Measurements from ENCODE around the gene CDK12.

Gene CDK12

GRCh38 chr17:39549747-39550573 is 88.7 kb downstream of the CDK12 start:
- no peak for DNase-seq (ENCODE audit: low spot score)

DNA sequence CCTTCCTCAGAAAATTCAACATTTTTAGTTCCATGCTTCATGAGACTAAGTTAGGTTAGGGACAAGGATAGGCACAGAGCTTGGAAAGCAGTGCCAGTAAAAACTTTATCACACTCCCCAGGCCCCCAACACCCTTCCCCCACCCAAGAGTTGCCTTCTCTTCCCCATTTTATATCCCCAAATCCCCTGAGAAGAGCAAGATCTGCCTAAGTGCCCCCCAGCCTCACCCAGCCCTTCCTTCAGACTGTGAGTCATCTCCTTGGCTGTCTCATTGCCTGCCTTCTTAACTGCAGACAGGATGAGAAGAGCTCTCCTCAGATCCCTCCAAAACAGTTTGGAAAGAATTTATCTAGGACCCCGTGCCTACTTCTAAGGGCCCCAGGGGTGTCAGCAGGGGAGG is 90.6 kb downstream of the CDK12 start:
- no peak for DNase-seq (ENCODE audit: low spot score)

DNA sequence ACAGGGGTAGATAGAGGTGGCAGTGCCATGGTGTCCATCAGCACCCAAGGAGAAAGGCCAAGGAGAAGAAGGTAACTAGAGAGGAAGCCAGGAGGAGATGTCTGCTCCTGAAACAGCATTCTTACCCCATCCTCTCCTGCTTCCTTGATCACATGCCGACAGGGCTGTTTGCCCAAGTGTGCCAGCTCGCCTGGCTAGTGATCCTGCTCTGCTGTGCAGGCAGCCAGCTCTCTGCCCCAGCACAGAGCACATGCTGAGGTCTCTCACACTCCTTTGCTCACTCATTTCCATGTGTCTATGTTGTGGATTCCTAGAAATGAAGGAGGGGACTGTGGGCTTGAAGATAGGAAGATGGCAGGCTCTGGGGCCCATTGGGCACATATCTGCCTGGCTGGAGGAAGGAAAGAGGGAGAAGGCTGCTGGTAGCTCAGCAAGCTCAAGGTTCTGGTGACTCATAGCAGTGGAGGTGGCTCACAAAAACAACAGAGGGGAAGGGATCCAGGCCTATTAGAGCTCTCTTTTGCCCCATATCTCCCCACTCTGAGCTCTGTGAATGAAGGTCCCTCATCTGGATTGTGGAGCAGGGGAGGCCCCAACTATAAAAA is 92.2 kb downstream of the CDK12 start:
- DNase-seq (ENCODE audit: low spot score), result no peak

GRCh38 chr17:39555368-39555767 is 94.1 kb downstream of the CDK12 start:
- no peak for DNase-seq (ENCODE audit: low spot score)

DNA sequence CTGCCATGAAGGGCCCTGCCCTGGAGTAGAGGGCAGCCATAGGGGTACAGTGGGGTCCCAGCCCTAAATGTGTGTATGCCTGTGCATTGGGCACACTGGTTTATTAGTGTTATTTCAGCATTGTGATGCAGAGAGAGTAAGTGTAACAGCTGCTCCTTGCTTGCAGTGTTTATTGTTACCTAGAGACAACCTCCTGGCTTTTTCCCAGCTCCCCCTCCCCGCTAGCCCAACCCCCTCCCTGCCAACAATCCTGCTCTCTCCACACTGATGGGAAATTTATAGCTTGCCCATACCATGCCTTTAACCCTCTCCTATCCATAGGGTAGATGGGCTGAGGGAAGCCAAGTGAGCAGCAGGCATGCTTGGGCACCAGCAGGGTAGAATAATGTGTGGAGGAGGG is 95.1 kb downstream of the CDK12 start:
- no peak for DNase-seq (ENCODE audit: low spot score)

GRCh38 chr17:39562395-39562794 is 101.1 kb downstream of the CDK12 start:
- DNase-seq (ENCODE audit: low spot score), result no peak

- DNase-seq (ENCODE audit: low spot score), result no peak
Measured at GRCh38 chr17:39562976-39563375, 101.7 kb downstream of the CDK12 start.

DNA sequence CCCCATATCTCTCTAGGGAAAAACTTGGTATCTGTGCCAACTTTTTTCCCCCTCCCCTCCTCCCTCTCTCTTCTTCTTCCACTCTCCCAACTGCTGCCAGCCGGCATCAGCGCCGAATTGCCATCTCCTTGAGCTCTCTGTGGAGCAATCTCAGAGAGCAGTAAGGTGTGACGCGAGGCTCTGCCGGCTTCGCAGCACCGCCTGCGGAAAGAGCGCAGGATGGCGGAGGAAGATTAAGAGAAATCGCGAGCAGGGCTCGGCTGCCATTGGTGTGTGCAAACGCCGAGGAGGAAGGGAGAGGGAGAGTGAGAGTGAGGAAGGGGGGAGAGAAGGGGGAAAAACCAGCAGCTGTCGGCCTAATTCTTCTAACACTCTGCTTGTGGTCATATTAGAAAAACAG is 102.2 kb downstream of the CDK12 start:
- DNase-seq (ENCODE audit: low spot score), result no peak

DNA sequence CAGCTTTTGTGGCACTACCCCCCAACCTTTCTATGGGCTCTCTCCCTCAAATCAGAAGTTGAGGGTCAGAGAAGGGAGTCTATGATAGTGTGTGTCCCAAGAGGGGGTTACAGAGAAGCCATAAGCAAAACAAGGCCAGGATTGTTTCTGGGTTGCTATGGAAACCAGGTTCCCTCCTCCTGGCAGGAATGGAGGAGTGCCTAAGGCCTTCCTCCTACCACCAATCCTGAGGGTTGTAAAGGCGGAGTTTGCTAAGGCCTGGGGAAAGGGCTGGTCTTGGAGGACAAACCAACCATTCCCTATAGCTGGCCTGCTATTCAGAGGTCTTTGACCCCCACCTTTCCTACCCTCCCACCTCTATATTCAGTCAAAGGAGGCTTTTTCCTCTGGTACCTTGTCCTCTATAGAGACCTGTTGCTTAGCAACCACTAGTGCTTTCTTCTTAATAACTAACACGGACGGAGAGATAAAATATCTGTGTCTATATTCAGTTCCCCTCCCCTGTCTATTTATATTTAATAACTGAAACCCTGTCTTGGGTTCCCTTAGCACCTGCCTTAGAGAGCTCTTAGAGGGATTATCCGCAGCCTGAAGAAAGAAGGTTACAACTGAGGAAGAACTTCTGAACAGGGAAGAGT is 103.0 kb downstream of the CDK12 start:
- DNase-seq (ENCODE audit: low spot score), result peak; percentile 33

DNA sequence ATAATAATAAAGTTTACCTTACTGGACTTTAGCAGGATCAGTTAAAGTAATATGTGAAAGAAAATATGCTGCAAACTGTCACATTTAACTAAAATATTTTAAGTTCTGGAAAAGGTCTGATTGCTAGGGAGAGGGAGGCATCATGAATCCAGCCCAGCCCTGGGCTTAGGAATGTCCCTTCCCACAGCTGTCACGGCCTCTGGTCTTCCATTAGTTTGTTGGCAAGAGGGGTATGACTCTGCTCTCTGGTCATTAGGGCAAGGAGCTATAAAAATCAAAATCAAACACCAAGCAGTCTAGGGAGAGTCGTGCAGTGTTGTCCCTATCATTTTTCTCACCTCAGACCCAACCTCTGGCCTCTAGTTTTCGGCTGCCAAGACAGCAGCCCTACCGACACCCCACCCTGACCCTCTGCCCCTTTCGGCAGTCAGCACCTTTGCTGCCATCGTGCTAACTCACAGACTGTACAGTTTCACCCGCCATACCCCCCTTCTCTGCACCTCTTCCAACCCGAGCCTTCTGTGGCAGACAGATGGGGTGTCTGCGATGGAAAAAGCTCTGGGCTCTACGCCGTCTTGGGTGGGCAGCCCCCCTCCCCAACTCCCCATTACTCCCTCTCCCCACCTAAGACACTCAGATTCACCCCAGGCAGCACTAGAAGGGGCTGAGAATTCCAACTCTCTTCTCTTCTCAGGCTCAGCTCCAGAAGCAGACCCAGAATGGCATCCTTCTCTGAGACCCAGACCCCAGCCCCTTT is 105.0 kb downstream of the CDK12 start:
- DNase-seq (ENCODE audit: low spot score), result no peak

DNA sequence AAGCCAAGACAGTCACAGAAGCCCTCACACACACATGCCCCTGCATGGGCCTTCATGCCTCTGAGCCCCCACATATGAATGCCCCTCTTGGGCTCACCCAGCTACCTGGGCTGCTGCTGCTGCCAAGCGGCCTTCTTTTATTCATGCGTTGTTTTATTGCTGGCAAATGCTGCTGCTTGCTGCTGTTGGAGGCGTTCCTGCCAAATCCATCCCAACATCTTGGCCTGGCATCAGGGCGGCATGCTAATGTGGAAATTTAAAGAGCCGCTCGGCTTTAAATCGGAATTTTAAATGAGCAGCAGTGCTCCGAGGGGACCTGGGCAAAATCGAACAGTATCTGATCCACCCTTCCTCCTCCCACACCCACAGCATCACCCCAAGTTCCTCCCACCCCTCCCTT is 107.4 kb downstream of the CDK12 start:
- DNase-seq (ENCODE audit: low spot score), result no peak

- no peak for DNase-seq (ENCODE audit: low spot score)
Measured at GRCh38 chr17:39569126-39569525, 107.8 kb downstream of the CDK12 start.

DNA sequence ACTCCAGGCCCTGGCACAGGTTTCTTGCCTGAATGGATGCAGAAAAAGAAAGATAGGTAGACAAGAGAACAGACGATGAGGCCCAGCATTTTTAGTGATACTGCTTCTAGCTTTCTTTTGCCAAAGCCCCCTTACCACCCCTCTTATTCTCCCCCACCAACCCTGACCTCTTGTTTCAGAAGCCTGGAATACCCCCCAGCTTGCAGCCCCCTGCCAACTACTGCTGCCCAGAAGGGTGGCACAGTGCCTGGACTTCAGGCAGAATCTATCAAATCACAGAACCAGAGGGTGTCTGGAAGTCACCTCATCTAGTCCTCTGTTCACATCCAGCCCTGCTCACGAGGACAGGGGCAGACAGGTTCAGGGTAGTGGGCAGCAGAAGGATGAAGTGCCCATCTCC is 110.8 kb downstream of the CDK12 start:
- no peak for DNase-seq (ENCODE audit: low spot score)

DNA sequence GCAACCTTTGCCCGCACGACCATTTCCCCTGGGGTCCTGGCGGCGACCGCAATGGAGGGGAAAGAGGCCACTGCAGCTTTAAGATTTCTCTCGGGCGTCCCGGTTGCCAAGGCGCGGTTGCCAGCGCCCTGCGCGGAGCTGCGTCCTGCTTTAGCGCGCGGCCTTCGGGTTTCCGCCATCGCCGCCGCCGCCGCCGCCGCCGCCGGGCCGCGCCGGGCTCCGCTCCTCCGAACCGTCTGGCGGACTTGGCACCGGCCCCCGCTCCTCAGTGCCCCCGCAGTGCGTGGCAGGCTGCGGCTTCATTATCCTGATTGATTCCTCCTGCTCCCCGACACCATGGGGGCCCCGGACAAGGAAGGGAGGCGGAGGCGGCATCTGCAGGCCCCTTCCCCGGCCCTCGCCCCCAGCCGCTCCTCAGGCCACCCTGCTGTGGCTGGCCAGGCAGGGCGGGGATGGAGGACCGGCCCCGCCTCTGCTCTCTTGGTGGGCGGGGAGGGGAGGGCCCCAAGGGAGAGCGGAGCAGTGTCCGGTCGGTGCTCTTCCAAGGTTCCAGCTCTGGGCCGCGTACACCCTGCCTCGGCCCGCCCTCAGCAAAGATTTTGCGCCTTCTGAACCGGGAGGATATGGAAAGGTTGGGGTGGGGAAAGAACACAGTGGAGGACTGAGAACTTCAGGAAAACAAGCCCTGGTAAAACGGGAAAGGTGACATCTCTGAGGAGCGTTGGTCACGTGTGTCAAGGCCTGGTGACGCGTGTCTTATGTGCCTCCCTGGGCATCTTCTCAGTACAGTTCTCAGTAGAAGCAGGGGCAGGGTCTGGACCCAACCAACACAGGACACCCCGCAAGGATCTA is 112.4 kb downstream of the CDK12 start:
- peak; percentile 66 for DNase-seq (ENCODE audit: low spot score)

GRCh38 chr17:39576187-39576586 is 114.9 kb downstream of the CDK12 start:
- DNase-seq (ENCODE audit: low spot score), result no peak

- no peak for DNase-seq (ENCODE audit: low spot score)
Measured at GRCh38 chr17:39578272-39578671, 117.0 kb downstream of the CDK12 start.

DNA sequence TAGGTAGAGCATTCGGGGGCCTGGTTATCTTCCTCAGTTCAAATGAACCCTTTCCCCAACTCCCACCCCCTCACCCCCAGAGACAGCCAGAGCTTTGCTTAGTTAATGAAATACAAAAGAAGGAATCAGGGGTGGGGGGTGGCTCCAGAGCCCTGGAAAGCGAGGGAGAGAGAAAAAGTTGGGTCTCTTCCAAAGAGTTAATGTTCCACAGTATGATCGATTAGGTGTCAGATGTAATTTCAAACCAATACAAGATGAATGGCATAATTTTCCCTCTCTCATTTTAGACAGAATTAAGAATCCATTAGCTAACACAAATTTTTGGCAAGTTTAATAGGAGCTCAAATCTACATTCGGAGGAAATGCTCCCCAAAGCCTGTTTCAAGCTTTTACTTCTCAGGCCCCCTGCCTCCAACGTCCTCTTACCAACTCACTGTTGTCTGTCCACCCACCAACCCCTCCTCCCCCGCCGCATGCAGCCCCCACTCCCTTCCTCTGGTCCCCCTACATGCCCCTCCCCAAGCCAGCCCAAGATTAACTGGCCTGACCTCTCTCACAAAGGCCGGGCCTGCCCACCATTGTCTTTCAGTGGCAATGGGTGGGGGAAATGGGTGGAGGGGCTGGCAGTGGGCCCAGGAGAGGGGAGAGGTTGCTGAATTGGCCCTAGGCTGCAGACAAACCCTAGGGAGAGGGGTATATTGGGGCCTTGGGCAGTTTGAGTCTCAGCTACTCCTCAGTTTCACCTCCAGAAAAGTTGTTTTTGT is 118.2 kb downstream of the CDK12 start:
- no peak for DNase-seq (ENCODE audit: low spot score)

DNA sequence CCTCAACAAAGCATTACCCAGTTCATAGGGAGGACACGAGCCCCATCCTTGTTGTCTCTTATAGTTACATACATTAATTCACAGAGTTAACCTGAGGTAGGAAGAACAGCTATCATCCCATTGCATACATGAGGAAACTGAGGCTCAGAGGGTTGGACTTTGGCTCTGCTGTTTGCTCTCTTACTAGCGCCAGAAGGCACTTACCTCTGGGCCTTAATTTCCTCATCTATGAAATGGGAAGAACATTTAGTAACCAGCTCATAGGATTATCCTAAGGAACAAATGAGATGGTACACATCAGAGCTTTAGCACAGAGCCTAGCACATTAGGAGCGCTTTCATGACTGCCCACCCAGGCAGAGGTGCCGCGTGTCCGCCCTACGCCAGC is 118.8 kb downstream of the CDK12 start:
- no peak for DNase-seq (ENCODE audit: low spot score)

GRCh38 chr17:39581071-39581758 is 119.9 kb downstream of the CDK12 start:
- DNase-seq (ENCODE audit: low spot score), result no peak

GRCh38 chr17:39581759-39582085 is 120.4 kb downstream of the CDK12 start:
- no peak for DNase-seq (ENCODE audit: low spot score)

Measured in COLO829 (cell line).